Renal pelvis (tissue), 4 donors: Measurements from ENCODE around the gene AP2S1. TPM values are rescaled to one million over a fixed set of nuclear protein-coding genes. Genes with fewer than 3 reads are reported as not detected.
"Not testable (repeated sequence)": the region's sequence is repeated elsewhere in the genome, so short reads cannot be mapped to it uniquely, and the experiment has no call there.

Experiments used
- DNase-seq: peaks from one replicate; pipeline ENCODE4 v3.0.0-alpha.2; 2013
- polyA plus RNA-seq, 3 donors: library from polyadenylated mRNA; unstranded; fragments of 120-200 nt; gene quantifications; one replicate each; pipeline ENCODE4 v1.2.1, GENCODE V29; 2013; ENCODE audit not compliant: insufficient read length in 3 of 3

Gene AP2S1
- polyA plus RNA-seq, 3 donors = 92.3 to 114 (median 96.9) TPM

DNA sequence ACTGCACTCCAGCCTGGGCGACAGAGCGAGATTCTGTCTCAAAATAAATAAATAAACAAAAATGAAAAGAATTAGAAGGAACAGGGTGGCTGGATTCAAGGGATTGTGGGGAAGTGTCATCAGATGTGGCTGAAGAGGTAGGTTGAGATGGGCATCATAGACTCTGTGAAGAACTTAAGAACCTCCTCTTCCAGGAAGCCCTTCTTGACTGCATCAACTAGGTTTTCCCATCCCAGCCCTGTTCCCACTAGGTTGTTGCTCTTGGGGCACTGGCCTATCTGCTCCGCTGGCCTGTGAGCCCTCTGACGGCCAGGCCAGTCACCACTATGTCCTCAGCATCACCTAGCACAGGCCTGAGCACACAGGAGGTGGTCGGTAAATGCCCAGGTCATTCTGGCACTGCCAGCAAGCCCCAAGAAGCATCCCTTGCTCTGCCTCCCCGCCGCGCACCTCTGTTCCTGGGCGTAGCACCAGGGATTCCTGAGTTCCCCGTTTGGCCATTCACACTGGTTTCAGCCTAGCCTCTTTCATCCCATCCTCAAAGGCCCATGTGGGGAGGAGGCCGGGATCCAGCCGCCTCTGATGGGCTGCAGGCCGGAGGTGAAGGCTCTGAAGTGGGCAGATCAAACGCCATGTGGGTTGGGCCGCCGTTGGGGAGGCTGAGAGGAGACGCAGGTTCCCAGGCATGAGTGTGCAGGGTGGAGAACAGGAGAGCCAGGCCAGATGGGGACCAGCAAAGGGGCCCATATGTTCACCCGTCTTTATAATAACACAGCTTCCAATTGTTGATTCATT lies 34.6 kb downstream of the AP2S1 start:
- DNase-seq = no peak

DNA sequence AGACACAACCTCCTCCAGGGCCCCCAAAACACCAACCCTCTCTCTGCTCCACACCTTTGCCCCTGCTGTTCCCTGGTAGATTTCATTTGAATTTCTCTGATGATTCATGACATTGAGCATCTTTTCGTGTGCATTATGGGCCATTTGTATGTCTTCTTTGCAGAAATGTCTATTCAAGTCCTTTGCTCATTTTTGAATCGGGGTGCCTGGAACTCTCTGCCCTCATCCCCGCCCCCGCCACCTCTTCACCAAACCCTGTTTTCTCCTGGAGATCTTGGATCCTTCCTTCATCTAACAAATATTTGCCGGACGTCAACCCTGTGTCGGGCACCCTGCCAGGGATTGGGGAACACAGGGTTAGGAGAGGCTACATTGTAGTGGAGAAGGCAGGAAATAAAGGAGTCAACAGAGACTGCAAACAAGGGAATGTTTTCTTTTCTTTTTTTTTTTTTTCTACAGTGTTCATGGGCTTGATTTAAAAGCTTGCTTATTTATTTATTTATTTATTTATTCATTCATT lies 36.7 kb downstream of the AP2S1 start:
- DNase-seq = peak; percentile 77

DNA sequence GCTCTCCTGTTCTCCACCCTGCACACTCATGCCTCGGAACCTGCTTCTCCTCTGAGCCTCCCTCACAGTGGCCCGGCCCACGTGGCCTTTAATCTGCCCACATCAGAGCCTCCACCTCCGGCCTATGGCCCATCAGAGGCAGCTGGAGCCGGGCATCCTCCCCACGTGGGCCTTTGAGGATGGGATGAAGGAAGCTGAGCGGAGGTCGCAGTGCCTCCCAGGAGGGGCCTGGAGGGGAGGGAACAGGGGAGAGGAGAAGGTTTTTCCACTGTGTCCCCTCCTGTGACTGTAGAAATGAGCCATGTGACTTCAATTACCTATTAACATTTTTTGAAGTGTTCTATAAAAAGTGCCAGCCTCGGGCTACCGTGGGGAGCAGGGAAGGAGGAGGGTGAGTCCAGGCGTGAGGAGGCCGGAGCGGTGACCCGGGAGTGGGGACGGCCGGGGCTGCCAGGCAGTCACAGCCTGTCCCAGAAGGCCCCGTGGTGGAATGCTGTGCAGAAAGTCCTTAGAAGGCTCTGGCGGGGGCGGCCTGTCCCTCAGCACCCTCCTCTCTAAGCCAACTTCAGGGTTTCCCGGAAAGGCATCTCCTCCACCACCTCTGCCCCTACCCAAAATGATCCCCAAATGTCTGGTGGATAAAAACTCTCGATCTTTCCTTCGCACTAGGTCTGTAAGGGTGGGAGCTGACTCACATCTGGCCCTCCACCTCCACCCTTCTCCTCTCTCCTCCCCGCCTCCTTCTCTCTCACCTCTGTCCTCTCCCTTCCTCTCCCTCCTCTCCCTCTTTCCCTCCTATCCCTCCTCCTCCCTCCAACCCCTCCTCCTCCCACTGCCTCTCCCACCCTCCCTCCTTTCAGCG lies 37.4 kb downstream of the AP2S1 start:
- no peak for DNase-seq

DNA sequence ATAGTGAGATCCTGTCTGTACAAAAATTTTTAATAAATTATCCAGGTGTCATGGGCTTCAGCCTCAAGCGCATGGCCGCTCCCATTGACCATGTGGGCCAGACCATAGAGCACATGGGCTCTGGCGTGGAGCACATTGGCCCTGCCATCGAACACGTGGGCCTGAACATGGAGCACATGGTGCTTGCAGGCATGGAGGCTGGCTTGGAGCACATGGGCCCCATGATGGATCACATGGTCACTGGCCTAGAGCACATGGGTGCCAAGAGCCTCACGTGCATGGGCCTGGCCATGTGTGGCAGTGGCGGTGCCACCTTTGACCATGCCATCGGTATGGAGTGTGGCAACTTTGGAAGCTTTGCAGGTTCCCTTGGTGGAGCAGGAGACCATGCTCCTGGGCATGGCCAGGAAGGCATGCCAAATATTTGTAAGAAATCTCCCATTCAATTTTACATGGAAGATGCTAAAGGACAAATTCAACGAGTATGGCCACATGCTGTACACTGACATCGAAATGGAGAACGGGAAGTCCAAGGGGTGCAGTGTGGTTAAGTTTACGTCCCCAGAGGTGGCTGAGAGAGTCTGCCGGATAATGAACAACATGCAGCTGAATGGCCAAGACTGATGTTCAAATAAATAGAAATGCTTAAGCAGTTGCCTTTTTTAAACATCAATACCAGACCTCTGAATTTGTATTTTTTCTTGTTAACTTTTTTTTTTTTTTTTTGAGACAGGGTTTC lies 40.9 kb downstream of the AP2S1 start:
- no peak for DNase-seq

DNA sequence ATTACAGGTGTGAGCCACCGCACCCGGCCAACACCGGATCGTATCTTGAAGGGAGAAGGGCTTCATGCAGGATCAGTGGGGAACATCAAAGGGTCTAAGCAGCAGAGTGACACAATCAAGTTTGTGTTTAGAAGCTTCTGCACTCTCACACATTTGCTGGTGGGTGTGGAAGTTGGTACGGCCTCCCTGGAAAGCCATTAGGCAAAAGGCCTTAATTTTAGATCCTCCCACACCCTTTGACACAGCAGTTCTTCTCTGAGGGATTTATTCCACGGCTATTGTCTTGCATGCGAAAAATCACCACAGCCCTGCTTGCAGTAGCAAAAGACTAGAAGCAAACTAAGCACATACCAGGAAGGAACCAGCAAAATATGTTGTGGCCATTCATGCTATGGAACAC lies 44.0 kb downstream of the AP2S1 start:
- DNase-seq = no peak

DNA sequence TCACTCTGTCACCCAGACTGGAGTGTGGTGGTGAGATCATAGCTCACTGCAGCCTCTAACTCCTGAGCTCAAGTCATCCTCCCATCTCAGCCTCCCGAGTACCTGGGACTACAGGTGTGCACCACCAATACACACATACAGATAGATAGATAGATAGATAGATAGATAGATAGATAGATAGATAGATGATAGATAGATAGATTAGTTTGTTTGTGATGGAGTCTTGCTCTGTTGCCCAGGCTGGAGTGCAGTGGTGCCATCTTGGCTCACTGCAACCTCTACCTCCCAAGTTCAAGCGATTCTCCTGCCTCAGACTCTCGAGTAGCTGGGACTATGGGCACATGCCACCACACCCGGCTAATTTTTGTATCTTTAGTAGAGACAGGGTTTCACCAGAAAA lies 46.2 kb downstream of the AP2S1 start:
- DNase-seq = not testable (repeated sequence)

DNA sequence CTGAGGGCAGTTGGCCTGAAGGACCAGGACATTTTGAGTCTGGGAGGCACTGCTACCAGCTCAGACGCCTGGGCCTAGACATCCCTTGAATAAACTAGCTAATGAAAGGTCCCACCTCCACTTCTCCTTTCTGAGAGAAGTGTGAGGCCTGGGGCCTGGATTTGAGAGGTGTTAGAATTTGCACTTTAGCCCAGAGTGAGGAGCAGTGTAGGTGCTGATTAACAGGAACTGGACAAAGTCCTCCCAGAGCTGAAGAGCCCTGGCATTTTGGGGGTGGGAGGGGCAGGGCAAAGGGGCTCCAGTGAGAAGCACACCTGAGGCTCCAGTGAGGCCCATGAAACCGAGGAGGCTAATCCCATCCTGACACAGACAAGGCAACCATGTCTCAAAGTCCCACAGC lies 47.1 kb downstream of the AP2S1 start:
- no peak for DNase-seq

DNA sequence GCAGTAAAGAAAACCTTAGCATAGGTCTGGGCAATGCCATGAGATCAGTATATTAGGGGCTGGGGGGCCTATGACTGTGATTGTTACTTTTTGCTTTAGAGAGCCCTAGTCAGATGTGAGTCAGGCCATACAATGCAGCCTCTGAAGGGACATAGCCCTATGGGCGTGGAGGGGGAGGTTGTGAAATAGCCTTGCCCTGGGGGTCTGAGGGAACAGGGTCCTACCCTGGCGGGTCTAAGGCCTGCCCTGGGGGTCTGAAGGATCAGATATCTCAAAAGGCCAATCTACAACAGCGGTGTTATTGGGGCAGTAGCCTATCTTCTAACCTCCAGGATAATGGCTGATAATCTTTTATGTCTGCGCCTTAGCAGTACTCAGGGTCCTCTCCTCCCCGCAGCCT lies 48.5 kb downstream of the AP2S1 start:
- no peak for DNase-seq

DNA sequence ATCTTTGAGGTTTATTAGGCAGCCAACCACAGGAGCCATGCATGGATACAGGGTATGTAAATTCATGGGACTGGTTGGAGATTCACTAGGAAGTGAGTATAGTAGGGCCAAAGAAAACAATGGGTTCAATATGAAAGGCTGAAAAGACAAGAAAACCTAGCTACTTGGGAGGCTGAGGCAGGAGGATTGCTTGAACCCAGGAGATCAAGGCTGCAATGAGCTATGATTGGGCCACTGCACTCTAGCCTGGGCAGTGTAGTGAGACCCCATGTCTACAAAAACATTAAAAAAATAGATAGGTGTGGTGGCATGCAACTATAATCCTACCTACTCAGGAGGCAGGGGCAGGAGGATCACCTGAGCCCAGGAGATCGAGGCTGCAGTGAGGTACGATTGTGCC lies 51.9 kb downstream of the AP2S1 start:
- DNase-seq = no peak

DNA sequence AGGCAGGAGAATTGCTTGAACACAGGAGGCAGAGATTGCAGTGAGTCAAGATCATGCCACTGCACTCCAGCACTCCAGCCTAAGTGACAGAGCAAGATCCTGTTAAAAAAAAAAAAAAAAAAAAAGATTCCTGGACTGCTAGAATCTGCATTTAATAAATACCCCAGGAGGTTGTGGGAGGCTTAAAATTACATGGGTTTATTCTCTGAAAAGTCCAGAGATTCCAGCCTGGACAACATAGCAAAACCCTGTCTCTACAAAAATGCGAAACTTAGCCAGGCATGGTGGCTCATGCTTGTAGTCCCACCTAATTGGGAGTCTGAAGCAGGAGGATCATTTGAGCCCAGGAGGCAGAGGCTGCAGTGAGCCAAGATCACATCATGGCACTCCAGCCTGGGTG lies 52.8 kb downstream of the AP2S1 start:
- DNase-seq = no peak

DNA sequence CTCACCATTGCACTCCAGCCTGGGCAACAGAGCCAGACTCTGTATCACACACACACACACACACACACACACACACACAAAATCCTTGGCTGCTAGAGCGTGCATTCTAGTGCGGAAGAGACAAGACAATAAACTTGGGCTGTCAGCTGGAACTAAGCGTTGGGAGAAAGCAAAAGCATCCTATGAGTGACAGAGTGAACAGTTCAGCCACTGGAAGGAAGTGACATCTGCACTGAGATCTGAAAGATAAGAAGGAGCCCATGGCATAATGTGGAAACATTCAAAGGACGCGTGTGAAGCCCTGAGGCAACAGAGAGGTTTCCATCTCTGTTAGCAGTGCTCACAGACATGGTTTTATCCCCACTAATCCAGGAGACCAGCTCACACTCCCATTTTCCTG lies 58.7 kb downstream of the AP2S1 start:
- DNase-seq = no peak

DNA sequence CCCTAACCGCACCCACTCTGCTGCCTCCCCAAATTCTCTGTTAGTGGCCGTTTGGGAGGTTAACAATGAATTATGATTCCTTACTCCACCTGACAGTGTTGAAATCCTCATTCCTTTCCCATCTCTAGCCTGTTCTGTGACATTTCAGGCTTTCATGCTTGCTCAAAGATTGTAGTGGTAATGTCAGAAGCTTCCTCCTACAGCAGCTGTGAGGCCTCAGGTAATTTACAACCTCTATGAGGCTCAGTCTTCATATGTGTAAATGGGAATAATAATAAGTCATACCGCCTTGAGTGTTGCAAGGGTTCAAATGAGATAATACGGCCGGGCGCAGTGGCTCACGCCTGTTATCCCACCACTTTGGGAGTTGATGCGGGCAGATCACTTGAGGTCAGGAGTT lies 61.3 kb downstream of the AP2S1 start:
- DNase-seq = no peak

DNA sequence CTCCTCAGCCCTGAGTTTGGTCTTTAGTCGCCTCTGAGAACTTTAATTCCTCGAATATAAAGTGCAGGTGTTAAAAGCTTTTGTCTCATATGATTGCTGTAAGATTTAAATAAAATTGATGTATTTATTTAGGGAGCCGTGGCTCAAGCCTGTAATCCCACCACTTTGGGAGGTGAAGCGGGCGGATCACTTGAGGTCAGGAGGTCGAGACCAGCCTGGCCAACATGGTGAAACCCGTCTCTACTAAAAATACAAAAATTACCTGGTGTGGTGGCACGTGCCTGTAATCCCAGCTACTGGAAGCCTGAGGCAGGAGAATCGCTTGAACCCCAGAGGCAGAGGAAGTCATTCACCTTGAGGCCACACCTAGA lies 61.7 kb downstream of the AP2S1 start:
- DNase-seq = no peak

DNA sequence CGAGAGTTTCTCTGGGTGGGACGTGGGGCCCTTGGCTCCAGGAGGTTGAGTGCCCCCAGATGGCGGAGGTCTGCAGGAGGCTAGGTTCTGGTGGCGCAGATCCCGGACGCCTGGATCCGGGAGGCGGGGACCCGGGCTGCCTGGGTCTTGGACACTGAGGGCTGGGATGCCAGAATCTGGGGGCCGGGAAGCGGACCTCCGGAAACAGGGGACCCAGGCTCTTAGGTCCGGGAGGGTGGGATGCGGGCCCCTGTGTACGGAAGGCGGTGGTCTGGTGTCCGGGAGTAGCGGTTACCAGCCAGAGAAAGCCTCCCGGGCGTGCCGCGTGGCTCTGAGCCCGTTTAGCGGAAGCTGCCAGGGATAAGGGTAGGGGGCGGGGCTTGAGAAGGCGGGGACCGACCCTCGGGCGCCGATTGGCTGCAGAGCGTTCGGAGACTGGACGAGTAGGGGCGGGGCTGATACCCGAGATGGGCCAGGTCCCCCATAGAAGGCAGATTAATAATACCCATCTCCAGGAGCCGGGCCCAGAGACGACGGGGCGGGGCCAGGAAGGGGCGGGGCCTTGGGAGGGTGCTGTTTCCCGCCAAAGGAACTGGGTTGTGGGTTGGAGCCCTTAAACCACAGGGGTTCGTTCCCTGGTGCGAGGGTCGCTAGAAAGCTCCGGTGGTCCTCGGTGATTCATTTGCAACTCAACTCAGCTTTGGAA lies 62.2 kb downstream of the AP2S1 start, which contains the start of gene SLC1A5:
Gene SLC1A5, minus strand, starts transcription at position 333 of the 706 bp plus-strand sequence. CDS start 629 bp downstream, outside the sequence.
- DNase-seq = peak; percentile 92

Other genes with a start within 250 kb of the AP2S1 start
- 100 to 1,000 TPM; 397 to 507 (median 417) TPM for gene CALM3, start 249.5 kb downstream of the AP2S1 start, polyA plus RNA-seq
- 1 to 10 TPM; 2.5 to 3.1 (median 2.6) TPM for gene PTGIR, start 225.8 kb downstream of the AP2S1 start, polyA plus RNA-seq
- gene GNG8, start 214.6 kb downstream of the AP2S1 start, polyA plus RNA-seq = 1 to 10 TPM; 4.4 to 7.3 (median 6.0) TPM
- 10 to 100 TPM; 21.3 to 28.5 (median 23.0) TPM for gene DACT3, start 189.7 kb downstream of the AP2S1 start, polyA plus RNA-seq
- 10 to 100 TPM; 41.3 to 49.1 (median 42.7) TPM for gene PRKD2, start 133.7 kb downstream of the AP2S1 start, polyA plus RNA-seq
- 10 to 100 TPM; 21.2 to 29.7 (median 26.4) TPM for gene FKRP, start 104.8 kb downstream of the AP2S1 start, polyA plus RNA-seq
- 100 to 1,000 TPM in 1 of 3 donors, 10 to 100 TPM in 2; 92.2 to 105 (median 92.8) TPM for gene STRN4, start 104.4 kb downstream of the AP2S1 start, polyA plus RNA-seq
- gene SLC1A5, start 62.3 kb downstream of the AP2S1 start, polyA plus RNA-seq = 10 to 100 TPM; 45.9 to 54.0 (median 50.2) TPM
- 10 to 100 TPM; 49.7 to 56.1 (median 52.2) TPM for gene ARHGAP35, start 10.2 kb upstream of the AP2S1 start, polyA plus RNA-seq
- 1 to 10 TPM; 2.3 to 3.3 (median 2.6) TPM for gene NPAS1, start 169.0 kb upstream of the AP2S1 start, polyA plus RNA-seq
- gene TMEM160, start 197.8 kb upstream of the AP2S1 start, polyA plus RNA-seq = 10 to 100 TPM; 12.4 to 21.1 (median 15.6) TPM